ENCODE results near the gene ARPC3. TPM values are rescaled to one million over a fixed set of nuclear protein-coding genes. Genes with fewer than 3 reads are reported as not detected.
A peak's percentile ranks its signal among the peaks of the same experiment; 100 is the strongest.
"Not testable (repeated sequence)": the region's sequence is repeated elsewhere in the genome, so short reads cannot be mapped to it uniquely, and the experiment has no call there.

The ARPC3 gene
- total RNA-seq (100 to 1,000 TPM in 1 of 4 donors, 10 to 100 TPM in 3; 79.7 to 101 (median 95.5) TPM), polyA plus RNA-seq (159 TPM)
- long read RNA-seq, donor 1, transcript ARPC3-201 (7 exons, 1,014 nt), result major isoform, 43 of 46 reads
- long read RNA-seq, donor 1, partial matches to known transcripts, result 0 of 46 reads
- long read RNA-seq, donor 1, other reads (novel, unspliced or antisense), result 3 of 46 reads
- long read RNA-seq, donor 2, transcript ARPC3-201 (7 exons, 1,014 nt), result major isoform, 34 of 42 reads
- long read RNA-seq, donor 2, partial matches to known transcripts, result 7 of 42 reads
- long read RNA-seq, donor 2, other reads (novel, unspliced or antisense), result 0 of 42 reads
- long read RNA-seq, donor 3, transcript ARPC3-201 (7 exons, 1,014 nt), result major isoform, 40 of 58 reads
- long read RNA-seq, donor 3, partial matches to known transcripts, result 5 of 58 reads
- long read RNA-seq, donor 3, other reads (novel, unspliced or antisense), result 9 of 58 reads
- long read RNA-seq, donor 4, transcript ARPC3-201 (7 exons, 1,014 nt), result major isoform, 28 of 32 reads
- long read RNA-seq, donor 4, partial matches to known transcripts, result 3 of 32 reads
- long read RNA-seq, donor 4, other reads (novel, unspliced or antisense), result 1 of 32 reads

- Histone ChIP-seq H3K4me3 (ENCODE audit: low read length) (peak within 1 kb of the TSS; percentile 95), H3K27ac (ENCODE audit: low read length) (peak within 1 kb of the TSS; percentile 98), H3K27me3 (ENCODE audit: control insufficient read depth, insufficient read depth) (no peaks in the 10 kb centered on the region), H3K9me3 (ENCODE audit: control insufficient read depth, low read length) (no peaks in the 10 kb centered on the region), H3K4me1 (ENCODE audit: control insufficient read depth, insufficient read depth, low read length) (peaks cover 2% of the 10 kb centered on the region)
- under 1% methylated on average over 51 of the region's 51 CpGs for whole genome bisulfite sequencing
- DNase-seq, result peak; percentile 95 to 98 (median 98)
- ATAC-seq, result peak; percentile 99
- intact Hi-C loops (cut with DNase I), result loop anchor here in 1 of 4 donors (10.0 kb wide), 1 partner anchor 155 kb away; no protein-coding TSS in a partner anchor
These were observed at the start of gene ARPC3 for GRCh38 chr12:110449799-110450497. Gene ARPC3 (minus strand): TSS chr12:110450337. CDS start chr12:110450260, 77 bp downstream.

- Histone ChIP-seq H3K27me3 (ENCODE audit: control insufficient read depth, insufficient read depth) (no peaks in the 10 kb centered on the region), H3K4me1 (ENCODE audit: control insufficient read depth, insufficient read depth, low read length) (peaks cover 3% of the 10 kb centered on the region), H3K9me3 (ENCODE audit: control insufficient read depth, low read length) (no peaks in the 10 kb centered on the region), H3K4me3 (ENCODE audit: low read length) (no peak overlapping the region), H3K27ac (ENCODE audit: low read length) (no peak overlapping the region)
- DNase-seq (no peak), ATAC-seq (no peak)
- 50% methylated on average over 4 of the region's 4 CpGs for WGBS
- intact Hi-C loops (cut with DNase I), result no loop called here
These were observed 49.0 kb upstream of the ARPC3 start for GRCh38 chr12:110498984-110499706.

- Histone ChIP-seq H3K4me1 (ENCODE audit: control insufficient read depth, insufficient read depth, low read length) (no peaks in the 10 kb centered on the region), H3K9me3 (ENCODE audit: control insufficient read depth, low read length) (no peaks in the 10 kb centered on the region), H3K4me3 (ENCODE audit: low read length) (no peak overlapping the region), H3K27me3 (ENCODE audit: control insufficient read depth, insufficient read depth) (no peaks in the 10 kb centered on the region), H3K27ac (ENCODE audit: low read length) (no peak overlapping the region)
- ATAC-seq (no peak), DNase-seq (no peak)
- intact Hi-C loops (cut with DNase I), result no loop called here
- WGBS, result over 99% methylated on average over 7 of the region's 7 CpGs
These were observed 25.3 kb upstream of the ARPC3 start for GRCh38 chr12:110475426-110475825.

GRCh38 chr12:110468214-110469048, 18.3 kb upstream of the ARPC3 start, which contains the start of the genes FAM216A and GPN3:
Gene FAM216A (plus strand): TSS chr12:110468845. CDS start chr12:110468876, 31 bp downstream.
Gene GPN3 (minus strand): TSS chr12:110468257. CDS start chr12:110468203, 54 bp downstream.
- H3K4me1 ChIP-seq (ENCODE audit: control insufficient read depth, insufficient read depth, low read length), result no peaks in the 10 kb centered on the region
- ATAC-seq (peak; percentile 96), DNase-seq (peak; percentile 97 to 98 (median 98))
- H3K27me3 ChIP-seq (ENCODE audit: control insufficient read depth, insufficient read depth), result no peaks in the 10 kb centered on the region
- H3K27ac ChIP-seq (ENCODE audit: low read length), result peak within 1 kb of the TSS; percentile 91
- H3K4me3 ChIP-seq (ENCODE audit: low read length), result peak within 1 kb of the TSS; percentile 69
- H3K9me3 ChIP-seq (ENCODE audit: control insufficient read depth, low read length), result no peaks in the 10 kb centered on the region
- WGBS, result under 1% methylated on average over 78 of the region's 78 CpGs
- intact Hi-C loops (cut with DNase I), result no loop called here

GRCh38 chr12:110467847-110468213, 17.7 kb upstream of the ARPC3 start:
- DNase-seq (no peak), ATAC-seq (no peak)
- Histone ChIP-seq H3K9me3 (ENCODE audit: control insufficient read depth, low read length) (no peaks in the 10 kb centered on the region), H3K4me1 (ENCODE audit: control insufficient read depth, insufficient read depth, low read length) (no peaks in the 10 kb centered on the region), H3K4me3 (ENCODE audit: low read length) (peak overlapping the region; percentile 69), H3K27me3 (ENCODE audit: control insufficient read depth, insufficient read depth) (no peaks in the 10 kb centered on the region), H3K27ac (ENCODE audit: low read length) (peak overlapping the region; percentile 16)
- intact Hi-C loops (cut with DNase I), result no loop called here
- under 1% methylated on average over 15 of the region's 15 CpGs for WGBS

- H3K9me3 ChIP-seq (ENCODE audit: control insufficient read depth, low read length), result no peaks in the 10 kb centered on the region
- intact Hi-C loops (cut with DNase I), result no loop called here
- no peak overlapping the region for H3K4me3 ChIP-seq (ENCODE audit: low read length)
- ATAC-seq, result no peak
- H3K27me3 ChIP-seq (ENCODE audit: control insufficient read depth, insufficient read depth), result no peaks in the 10 kb centered on the region
- DNase-seq, result no peak
- no peak overlapping the region for H3K27ac ChIP-seq (ENCODE audit: low read length)
- 78% methylated on average over 5 of the region's 5 CpGs for WGBS
- H3K4me1 ChIP-seq (ENCODE audit: control insufficient read depth, insufficient read depth, low read length), result no peaks in the 10 kb centered on the region
These were observed 16.7 kb upstream of the ARPC3 start for GRCh38 chr12:110466791-110467190.

GRCh38 chr12:110465765-110466164, 15.6 kb upstream of the ARPC3 start:
- ATAC-seq; H3K4me1 ChIP-seq (ENCODE audit: control insufficient read depth, insufficient read depth, low read length); H3K27me3 ChIP-seq (ENCODE audit: control insufficient read depth, insufficient read depth); DNase-seq; H3K4me3 ChIP-seq (ENCODE audit: low read length); H3K9me3 ChIP-seq (ENCODE audit: control insufficient read depth, low read length); intact Hi-C loops (cut with DNase I); H3K27ac ChIP-seq (ENCODE audit: low read length): not testable (repeated sequence)
- 91% methylated on average over 11 of the region's 11 CpGs for WGBS

- 88% methylated on average over 2 of the region's 2 CpGs for WGBS
These were observed 14.9 kb upstream of the ARPC3 start for GRCh38 chr12:110465024-110465423.

GRCh38 chr12:110461189-110461588, 11.1 kb upstream of the ARPC3 start:
- intact Hi-C loops (cut with DNase I); H3K4me3 ChIP-seq (ENCODE audit: low read length); ATAC-seq; H3K4me1 ChIP-seq (ENCODE audit: control insufficient read depth, insufficient read depth, low read length); DNase-seq; H3K9me3 ChIP-seq (ENCODE audit: control insufficient read depth, low read length); H3K27me3 ChIP-seq (ENCODE audit: control insufficient read depth, insufficient read depth); H3K27ac ChIP-seq (ENCODE audit: low read length): not testable (repeated sequence)
- WGBS, result 90% methylated on average over 5 of the region's 5 CpGs

More at GRCh38 chr12:110465024-110465423, 14.9 kb upstream of the ARPC3 start:
- ATAC-seq, result no peak
- no peaks in the 10 kb centered on the region for H3K27me3 ChIP-seq (ENCODE audit: control insufficient read depth, insufficient read depth)
- no peaks in the 10 kb centered on the region for H3K9me3 ChIP-seq (ENCODE audit: control insufficient read depth, low read length)
- no peaks in the 10 kb centered on the region for H3K4me1 ChIP-seq (ENCODE audit: control insufficient read depth, insufficient read depth, low read length)
- DNase-seq, result no peak
- intact Hi-C loops (cut with DNase I), result no loop called here
- no peak overlapping the region for H3K27ac ChIP-seq (ENCODE audit: low read length)
- no peak overlapping the region for H3K4me3 ChIP-seq (ENCODE audit: low read length)

- WGBS, result 88% methylated on average over 4 of the region's 4 CpGs
- intact Hi-C loops (cut with DNase I), result loop anchor here in 1 of 4 donors (10.0 kb wide), 1 partner anchor 146 kb away; no protein-coding TSS in a partner anchor
These were observed 8.6 kb upstream of the ARPC3 start for GRCh38 chr12:110458756-110459155.

More at GRCh38 chr12:110458756-110459155, 8.6 kb upstream of the ARPC3 start:
- ATAC-seq (no peak), DNase-seq (no peak)
- Histone ChIP-seq H3K9me3 (ENCODE audit: control insufficient read depth, low read length) (no peaks in the 10 kb centered on the region), H3K27ac (ENCODE audit: low read length) (no peak overlapping the region), H3K27me3 (ENCODE audit: control insufficient read depth, insufficient read depth) (no peaks in the 10 kb centered on the region), H3K4me1 (ENCODE audit: control insufficient read depth, insufficient read depth, low read length) (no peaks in the 10 kb centered on the region), H3K4me3 (ENCODE audit: low read length) (no peak overlapping the region)
